Measurements from ENCODE around the gene ROPN1L.
"Not testable (repeated sequence)": the region's sequence is repeated elsewhere in the genome, so short reads cannot be mapped to it uniquely, and the experiment has no call there.

ROPN1L gene

DNA sequence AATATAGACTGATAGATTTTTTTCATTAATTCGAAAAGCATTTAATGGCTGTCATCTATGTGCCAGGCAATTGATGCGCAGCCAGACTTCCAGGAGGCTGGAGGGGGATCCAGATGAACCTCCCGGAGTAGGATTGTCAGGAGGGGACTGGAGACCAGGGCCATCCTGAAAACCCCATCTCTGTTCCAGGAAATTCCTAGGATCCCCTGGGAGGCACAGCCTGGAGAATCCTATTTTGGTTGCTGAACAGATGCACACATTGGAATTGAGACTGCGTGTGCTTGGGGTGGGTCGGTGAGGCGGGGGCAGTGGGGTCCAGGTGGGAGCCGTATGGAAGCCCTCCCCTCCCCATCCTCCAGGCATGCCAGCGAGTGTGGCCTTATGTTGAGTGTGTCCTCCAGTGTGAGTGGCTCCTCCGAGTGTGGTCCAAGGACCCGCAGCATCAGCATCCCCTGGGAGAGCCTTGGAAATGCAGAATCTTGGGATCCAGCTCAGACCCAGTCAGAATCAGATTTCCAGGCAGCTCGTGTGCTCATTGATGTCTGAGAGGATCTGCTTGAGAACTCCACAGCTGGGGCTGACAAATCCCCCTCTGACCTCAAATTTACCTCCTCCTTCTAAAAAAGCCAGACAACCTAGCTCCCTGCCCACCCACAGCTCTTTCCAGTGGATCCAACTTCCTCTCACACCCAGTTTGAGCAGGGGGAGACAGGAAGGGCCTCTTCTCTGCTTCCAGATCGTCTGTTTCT, 38.7 kb downstream of the ROPN1L start:
- DNase-seq, result no peak

DNA sequence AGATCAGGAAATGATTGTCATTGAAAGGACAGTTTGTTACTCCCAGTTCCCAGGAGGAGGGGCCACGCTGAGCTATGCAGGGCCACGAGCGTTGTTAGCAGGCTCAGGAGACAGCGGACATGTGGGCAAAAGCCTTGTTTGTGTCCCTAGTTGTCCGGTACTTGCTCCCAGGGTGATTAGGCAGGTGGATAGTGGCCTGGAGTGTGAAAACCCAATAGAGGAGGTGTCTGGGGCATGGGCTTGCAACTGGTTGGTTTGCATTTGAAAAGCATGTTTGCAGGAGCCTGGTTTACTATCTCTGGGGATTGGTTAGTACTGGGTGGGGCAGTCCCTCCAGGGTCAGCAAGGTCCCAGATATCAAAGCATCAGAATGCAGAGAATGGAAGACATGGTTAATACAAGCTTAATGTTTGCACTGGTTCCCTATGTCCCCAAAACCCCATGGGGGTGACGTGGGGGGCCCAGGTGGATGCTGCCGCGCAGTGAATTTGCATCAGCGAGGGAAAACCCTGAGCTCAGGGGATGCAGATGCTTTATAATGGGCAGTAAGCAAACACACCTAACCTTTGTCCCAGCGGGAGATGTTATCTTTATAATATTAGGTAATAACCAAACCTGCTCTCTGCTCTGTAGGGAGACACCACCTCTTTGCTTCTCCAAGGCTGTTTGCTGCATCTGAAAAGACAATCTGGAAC, 39.7 kb downstream of the ROPN1L start:
- no peak for DNase-seq

DNA sequence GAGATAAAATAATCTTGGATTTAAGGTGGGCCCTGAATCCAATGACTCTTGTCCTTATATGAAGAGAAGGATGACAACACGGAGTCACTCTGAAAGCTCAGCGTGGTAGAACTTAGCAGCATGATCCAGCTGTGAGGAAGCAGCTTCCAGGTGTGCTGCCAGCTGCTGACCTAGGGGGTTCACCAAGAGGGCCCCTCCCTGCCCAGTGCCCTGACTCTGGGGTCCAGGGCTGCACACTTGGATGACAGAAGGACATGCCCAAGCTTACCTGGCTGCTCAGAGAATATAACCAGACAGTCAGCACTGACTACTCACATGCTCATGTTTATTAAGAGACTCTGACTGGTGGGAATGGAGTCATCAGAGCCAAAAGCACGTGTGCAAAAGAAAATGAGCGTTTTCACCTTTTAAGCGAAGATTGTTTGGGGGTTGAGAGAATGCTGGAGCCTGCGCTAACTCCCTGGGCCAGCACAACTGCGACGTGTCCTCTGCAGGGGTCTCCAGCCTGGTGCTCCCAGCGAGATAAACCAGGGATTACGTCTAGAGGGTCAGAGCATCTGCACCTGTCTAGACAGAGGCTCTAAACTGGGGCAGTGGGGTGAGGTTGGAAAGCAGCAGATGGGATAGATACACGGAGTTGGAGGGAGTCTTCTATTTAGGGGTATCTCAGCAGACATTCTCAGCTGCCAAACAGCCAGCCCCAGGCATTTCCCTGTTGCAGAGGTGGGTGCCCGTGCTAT, 41.3 kb downstream of the ROPN1L start:
- DNase-seq, result no peak

DNA sequence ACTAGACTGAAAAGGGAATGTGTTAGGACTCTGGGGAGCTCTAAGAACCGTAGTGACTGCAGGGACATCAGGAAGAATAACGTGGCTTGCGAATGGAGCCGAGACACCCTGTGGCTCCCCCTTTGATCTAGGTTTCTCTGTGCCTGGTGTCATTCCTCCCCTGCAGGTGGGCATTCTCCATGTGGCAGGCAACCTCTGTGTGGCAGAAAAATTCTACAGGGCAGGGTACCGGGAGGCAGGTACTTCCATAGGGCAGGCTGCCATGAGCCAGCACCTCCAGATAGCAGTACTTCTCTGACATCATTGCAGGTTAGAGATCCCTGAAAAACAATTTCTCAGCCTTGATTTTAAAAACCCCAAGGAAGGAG, 43.1 kb downstream of the ROPN1L start:
- DNase-seq, result no peak

DNA sequence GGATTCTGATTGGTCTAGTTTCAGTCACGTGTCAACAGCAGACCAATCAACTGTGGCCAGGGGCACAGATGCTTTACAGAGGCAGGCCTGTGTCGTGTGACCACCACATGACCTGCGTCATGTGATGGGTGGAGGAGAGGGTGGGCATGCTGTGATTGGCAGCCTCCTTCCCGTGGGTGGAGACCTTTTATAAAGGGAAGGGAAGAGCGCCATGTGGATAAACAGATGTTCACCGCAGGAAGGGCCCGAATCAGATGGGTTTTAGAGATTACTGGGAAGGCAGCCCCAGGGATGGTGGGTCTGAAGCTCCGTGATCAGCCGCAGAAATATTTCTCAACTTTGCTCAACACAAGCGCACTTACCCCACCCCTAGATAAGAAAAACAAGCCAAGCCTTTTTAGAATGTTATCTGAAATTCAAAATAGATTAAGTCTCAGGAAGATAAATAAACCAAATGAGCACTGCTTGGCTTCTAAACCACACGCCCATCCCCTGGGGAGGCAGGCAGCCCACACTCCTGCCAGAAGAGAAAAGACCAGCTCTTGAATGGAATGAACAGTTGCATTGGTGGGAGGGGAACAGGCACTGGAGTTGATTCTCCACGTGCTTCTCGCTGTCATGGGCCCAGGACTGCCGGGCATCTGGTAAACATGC, 43.6 kb downstream of the ROPN1L start:
- DNase-seq, result no peak

DNA sequence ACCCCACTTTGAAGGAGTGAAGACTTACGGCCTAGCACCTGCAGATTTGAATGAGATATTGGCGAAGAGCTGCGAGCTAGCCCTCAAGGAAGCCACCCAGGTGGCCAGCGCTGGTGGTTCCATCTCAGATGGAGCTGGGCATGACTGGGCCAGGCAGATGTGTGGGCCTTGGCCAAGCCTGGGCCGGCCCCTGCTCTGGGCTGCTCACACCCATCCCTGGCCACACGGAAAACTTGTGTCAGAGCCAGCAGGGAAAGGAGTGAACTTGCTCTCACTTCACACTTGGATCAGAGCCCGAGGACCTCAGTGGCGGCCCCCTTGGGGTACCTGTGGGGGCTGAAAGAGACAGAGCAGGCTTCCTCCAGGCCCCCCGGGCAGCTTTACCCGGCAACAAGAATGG, 44.2 kb downstream of the ROPN1L start:
- no peak for DNase-seq

DNA sequence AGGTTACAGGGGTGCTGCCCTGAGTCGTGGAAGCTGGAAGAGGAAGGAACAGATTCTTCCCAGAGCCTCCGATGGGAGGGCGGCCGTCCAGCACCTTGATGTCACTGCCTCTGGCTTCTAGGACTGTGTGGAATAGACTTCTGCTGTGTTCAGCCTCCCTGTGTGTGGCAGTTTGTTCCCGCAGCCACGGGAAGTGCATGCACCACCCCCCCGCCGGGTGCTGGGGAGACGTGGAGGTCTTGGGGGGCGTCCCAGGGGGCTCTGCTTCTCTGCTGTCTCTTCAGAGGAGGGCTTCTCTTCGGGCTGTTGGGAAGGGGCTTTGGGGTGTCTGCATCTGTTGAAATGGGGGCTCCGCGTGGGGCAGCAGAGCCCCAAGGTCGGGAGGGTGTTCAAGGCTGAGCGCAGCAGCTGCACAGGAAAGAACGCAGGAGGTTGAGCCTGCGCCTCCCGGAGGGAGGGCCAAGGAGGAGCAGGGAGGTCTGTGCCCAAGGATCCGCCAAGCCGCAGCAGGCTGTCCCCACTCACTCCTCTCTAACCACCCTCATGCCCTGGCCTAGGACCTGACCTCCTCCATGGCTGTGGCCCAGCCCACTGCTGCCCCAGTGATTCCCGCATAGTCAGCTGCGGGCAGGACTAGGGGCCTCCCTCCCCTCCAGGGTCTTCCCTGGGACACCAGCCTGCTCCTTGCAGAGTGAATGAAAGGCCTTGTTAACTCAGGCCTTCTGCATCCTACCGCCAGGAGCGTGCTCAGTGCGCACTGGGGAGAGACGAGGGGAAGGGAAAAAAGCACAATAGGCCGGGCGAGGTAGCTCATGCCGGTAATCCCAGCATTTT, 45.0 kb downstream of the ROPN1L start:
- DNase-seq, result no peak

DNA sequence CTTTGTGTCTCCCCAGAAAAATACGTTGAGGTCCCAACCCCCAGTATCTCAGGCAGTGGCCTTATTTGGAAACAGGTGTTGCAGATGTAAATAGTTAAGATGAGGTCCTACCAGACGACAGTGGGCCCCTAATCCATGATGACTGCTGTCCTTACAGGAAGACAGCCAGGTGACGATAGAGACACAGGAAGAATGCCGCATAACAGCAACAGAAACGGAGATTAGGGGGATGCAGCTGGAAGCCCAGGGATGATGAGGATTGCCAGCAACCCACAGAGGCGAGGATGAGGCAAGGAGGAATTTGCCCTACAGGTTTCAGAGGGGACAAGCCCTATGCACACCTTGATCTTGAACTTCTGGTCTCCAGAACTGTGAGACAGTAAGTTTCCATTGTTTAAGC, 46.5 kb downstream of the ROPN1L start:
- no peak for DNase-seq

DNA sequence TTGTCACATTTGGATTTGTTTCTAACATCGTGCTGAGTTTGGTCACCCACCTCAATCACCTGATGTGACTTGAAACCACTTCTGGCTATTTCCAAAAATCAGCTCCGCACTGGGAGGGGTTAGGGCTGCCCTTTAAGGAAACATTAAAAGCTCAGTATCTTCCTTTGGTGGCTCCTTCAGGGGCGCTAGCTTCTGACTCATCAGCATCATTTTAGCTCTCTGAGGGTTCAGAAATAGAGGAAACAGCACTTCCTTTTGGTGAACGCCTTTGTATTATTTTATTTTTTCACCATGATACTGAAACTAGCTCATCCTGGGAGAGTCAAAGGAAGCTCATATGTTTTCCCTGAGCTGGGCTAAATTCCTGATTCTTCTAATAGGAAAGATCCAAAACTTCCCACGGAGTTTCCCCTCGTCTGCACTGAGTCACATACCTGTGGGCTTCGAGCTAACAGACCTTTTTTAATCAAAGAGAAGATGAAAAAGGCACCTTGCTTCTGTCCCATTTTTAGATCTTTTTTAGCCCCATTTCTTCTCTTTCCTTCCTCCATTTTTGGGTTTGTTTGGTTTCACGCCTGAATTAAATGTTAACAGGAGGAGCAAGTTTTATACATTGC, 48.2 kb downstream of the ROPN1L start:
- peak; percentile 27 for DNase-seq

DNA sequence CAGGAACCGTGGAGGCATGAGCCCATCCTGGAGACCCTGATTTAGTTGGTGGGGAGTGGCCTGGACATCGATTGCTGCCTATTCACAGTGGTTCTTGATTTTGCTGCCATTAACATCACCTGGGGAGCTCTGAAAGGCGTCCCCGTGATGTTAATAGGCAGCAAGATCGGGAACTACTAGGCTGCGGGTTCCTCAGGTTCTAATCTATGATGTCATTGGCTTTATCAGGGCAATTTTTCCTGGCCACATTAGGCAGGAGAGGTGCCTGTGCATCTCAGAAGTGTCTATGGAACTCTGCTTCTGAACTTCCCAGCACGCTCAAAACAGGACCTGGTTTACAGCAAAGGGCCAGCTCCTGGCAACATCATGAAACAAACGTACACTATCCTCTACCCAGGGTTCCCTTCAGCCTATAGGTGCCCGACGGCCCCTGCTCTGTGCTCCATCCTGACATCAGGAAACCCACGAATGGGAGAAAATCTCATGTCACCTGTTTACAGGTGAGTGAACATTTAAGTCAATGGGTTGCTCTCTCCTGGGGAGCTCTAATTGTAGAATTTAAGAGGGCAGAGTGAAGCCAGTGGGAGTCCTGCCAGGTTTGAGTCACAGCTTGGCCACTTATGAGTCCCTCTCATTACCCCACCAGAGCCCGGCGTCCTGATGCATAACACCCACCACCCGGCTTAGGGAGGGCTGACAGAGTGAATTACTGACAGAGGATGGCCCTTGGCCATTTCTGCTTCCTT, 49.4 kb downstream of the ROPN1L start:
- no peak for DNase-seq

DNA sequence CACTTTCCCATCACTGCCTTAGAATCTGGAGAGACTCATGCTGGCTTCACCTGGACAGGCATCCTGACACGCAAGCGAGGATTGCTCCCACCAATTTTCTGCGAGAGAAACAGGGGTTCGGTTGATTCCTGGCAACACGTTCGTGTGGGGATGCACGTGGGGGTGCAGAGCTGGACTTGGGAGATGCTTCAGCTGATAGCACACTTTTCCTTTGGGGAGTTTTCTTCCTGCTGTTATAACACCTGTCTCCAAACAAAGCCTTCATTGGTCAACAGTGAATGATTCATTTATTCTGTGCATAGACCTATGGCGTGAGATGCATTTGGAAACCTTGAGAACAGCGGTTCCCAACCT, 50.0 kb downstream of the ROPN1L start:
- no peak for DNase-seq

DNA sequence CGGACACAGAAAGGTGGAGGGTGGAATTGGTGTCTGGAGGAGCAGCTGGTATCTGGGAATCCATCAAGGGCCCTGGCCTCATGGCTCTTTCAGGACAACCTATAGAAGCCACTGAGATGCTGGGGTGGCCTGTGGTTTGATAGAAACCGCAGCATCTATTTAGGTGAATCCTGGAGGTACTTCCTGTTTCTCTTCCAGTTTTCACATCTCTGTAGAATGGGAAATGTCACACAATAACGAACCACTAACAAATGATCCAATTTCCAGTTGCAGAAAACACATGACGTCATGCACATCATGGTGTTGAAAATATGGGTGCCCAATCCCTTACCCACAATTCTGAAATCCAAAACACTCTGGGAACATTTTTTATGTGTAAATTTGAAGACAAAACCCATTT, 52.2 kb downstream of the ROPN1L start:
- no peak for DNase-seq

DNA sequence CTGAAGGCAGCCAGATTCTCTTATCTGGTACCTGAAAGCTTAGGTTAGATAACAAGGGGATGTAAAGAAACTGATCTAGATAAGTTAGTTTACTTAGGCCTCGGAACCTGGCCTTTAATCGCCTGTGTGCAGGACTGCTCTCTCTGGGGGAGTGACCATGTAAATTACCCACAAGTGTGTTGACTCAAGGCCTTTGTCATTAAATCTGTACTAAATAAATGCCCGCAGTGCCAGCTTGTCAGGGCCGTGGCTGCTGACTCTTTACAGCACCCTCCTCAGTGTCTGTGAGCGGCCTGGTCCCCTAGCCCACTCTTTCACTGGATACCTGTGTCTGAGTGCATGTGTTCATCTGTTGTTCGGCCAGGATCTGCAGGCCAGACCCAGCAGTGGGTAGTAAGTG, 52.8 kb downstream of the ROPN1L start:
- not testable (repeated sequence) for DNase-seq

DNA sequence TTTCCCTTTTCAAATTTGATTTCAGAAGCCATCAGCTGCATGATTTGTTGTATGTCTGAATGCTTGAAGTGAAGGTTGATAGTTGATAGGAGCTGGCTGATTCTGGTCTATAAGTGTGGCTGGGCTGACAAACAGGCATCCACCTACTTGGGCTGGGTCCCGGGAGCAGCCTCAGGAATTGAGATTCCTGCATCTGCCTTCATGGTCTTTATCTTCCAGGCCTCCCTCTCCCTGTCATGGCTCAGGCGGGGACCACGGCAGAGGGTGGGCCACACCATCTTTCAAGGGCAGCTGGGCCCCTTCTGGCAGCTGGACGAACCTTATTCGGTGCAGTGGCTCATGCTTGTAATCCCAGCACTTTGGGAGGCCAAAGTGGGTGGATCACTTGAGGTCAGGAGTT, 55.9 kb downstream of the ROPN1L start:
- no peak for DNase-seq

DNA sequence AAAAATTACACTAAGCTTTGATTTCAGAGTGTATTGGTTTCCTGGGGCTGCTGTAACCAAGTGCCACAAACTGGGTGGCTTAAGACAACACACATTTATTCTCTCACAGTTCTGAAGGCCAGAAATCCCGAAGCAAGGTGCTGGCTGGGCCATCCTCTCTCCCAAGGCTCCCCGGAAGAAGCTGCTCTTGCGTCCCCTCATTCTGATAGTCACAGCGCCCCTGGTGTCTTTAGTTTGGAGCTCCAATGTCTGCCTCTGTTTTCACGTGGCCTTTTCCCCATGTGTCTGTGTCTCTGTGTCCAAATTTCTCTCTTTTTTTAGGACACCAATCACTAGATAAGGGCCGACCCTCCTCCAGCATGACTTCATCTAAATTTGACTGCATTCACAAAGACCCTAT, 56.7 kb downstream of the ROPN1L start:
- DNase-seq, result no peak

DNA sequence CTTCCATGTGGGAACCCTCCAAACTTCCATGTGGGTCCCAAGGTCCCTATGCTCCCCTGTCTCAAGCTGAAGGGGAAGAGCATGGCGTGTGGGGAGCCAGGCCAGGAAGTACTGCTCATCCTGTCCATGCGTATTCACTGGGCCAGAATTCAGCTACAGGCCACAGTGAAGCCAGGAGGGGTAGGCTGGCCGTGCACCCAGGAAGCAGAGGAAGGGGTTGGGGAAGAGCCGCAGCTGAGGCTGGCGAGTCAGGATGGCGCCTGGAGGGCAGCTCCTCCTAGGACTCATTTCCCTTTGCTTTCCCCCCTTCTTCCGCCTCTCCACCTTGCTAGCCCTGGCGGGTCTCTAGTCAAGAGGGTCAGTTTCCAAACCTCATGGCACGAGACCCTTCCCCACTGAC, 57.4 kb downstream of the ROPN1L start:
- DNase-seq, result no peak

DNA sequence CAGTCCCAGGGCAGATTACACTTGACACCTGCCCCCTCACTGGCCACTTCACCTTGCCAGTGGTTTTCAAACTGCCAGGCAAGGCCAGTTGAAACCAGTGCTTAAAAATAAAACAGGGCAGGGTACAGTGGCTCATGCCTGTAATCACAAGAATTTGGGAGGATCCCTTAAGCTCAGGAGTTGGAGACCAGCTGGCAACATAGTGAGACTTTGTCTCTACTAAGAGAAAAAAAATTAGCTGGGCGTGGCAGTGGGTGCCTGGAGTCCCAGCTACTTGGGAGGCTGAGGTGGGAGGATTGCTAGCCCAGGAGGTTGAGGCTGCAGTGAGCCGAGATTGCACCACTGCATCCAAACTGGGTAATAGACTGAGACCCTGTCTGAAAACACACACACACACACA, 58.1 kb downstream of the ROPN1L start:
- DNase-seq, result no peak

DNA sequence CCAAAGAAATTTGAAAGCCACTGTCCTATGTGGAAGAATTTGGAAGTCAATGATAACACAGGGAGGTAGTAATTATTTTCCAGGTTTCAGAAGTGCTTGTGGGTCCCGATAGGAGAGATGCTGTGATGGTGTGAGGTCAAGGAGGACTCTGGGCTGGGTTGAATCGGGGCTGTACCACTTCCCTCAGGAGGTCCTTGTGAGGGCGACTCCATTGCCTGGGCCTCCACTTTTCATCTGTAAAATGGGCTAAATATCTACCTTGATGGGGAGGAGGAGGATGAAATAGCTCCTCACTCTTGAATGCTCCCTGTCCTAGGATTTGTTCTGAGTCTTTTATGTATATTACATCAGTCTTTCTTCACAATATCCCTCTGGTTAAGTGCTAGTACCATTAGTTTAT, 59.0 kb downstream of the ROPN1L start:
- DNase-seq, result no peak

DNA sequence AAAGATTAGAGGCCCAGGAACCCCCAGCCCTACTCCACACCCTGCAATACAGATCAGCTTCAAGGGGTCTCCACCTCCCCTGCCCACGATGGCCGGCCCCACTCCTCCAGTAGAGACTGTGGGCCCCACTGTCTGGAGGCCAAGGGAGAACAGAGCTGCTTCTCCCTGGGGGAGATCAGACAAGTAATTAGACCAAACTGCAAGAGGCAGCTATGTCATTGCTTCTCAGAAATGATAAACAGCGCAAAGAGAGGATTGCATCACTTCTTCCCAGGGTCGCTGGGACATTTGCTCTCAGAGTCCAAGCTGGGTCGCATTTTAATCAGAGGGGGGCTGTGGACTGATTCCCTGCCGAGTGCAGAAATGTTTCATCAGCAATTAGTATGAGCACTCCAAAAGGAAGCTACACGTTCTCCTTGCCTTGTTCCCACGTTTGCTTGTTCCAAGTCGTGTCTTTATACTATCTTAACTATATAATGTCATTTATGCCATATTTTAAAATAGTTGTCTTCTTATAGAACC, 59.9 kb downstream of the ROPN1L start:
- no peak for DNase-seq

DNA sequence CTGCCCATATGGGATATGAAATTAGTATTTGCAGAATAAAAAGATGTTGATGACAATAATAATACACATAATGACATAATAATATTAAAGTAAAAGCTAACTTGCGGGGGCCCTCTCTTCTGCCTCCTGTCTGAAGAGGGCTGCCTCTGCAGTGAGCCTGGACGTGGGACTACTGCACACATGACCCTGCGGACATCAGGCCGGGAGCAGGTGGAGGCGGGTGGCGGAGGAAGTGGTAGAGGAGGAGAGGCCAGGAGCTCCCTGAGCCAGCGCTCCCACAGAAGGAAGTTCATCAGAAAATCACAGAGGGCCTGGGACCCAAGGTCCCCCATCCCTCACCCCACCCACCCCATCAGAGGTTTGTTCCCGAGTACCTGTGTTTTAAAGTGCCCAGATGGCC, 60.5 kb downstream of the ROPN1L start:
- DNase-seq, result no peak

DNA sequence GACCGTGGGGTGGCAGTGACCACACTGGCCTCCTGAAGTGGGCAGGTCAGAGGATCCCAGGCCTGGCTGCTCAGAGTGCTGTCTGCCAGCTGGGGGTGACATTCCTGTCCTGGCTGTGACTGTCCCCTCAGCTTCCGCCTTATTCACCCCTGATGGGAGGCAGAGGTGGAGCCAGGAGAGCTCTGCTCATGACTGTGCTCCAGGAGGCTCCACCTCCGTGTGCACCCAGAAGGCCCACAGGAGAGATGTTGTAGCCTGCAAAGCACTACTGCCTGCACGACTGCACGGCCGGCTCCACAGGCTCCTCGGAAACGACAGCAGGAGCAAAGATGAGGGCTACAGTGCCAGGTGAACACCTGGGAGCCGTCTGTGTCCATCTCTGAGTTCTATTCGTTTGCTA, 60.9 kb downstream of the ROPN1L start:
- DNase-seq, result no peak

Measured in activated CD4-positive, alpha-beta T cell treated with anti-CD3 and anti-CD28 coated beads, Interleukin-2, Interleukin-6, amounts not matched to agents 100 ng/mL and 50 ng/mL, durations not matched to agents 16 hours and 8 hours (primary cell).